Globus pallidus (tissue), 1 donor: Measurements from ENCODE around the gene MED29.

Experiments used
- DNase-seq: peaks from one replicate; pipeline ENCODE4 v3.0.0-alpha.2; 2015; ENCODE audit warnings: low spot score

MED29 gene

DNA sequence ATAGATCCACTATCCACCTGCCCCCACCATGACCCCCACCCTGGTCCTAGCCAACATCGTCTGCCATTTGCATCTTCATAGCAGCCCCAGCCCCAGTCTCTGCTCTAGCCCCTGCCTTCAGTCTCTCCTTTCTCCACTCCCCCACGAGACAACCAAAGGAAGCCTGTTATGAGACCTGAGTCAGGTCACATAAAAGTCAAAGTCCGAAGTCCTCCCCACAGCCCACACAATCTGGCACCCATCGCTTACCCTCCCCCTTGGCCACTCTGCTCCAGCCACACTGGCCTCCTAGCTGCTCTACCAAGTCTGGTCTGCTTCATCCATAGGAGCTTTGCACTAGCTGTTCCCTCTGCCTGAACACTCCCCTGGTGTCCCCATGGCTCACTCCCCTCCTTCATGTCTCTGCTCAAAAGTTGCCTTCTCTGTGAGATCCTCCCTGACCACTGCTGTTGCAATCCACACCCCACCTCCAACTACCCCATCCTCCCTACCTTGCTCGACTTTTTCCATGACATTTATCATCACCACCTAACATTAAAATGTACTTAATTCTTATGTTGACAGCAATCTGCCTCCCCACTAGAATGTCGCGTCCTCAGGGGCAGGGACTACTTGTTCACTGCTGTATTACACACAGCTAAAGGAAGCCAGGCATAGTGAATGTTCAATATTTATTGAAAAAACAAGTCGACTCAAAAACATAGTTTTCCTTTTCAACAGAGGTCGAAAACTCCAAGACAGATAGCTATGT lies 20.1 kb downstream of the MED29 start:
- DNase-seq, result no peak

DNA sequence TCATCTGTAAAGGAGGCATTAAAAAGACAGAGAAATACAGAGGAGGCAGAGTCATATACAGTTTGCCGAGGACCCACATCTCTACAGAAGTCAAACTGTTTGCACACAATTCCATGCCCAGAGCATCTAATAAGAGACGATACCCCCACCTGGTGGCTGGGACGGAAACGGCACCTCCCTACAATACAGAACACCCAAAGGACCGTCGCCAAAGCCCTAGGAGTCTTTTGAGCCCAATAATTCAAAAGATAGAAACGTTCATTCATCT lies 20.6 kb downstream of the MED29 start:
- DNase-seq, result peak; percentile 88

DNA sequence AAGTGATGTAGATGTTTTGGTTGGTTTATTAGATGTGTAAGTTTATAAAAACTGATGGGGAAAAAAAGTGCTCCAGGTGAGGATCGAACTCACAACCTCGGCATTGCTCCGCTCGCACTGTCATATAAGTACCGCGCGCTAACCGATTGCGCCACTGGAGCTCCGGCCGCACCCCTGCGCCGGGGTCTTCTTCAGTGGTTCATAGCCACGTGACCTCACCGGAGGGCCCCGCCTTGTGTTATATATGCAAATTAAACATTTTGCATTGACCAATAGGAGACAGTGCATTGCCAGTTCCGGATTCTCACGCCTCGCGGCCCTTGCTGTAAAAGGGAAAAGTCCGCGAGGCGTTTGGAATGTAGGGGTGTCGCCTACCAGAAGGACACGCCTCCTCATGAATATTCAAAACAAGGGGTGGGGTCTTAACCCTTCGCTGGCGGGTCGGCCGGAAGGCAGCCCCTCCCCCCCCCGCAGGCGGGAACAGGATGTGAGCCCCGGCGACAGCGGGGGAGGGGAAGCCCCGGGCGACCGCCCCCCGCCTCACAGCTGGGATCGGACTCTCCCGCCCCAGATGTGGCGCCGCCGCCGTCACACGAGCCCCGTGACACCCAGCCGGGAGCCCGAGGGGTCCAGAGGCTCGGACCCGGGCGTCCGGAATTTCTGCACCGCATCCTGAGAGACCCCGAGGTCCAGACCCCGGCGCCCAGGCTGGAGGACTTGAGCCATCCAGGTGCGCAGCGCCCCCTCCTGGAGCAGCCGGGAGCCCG lies 21.1 kb downstream of the MED29 start, which contains the start of gene PLEKHG2:
Gene PLEKHG2, plus strand, starts transcription at position 570 of the 767 bp plus-strand sequence. CDS start 1,418 bp downstream, outside the sequence.
- DNase-seq, result peak; percentile 96

DNA sequence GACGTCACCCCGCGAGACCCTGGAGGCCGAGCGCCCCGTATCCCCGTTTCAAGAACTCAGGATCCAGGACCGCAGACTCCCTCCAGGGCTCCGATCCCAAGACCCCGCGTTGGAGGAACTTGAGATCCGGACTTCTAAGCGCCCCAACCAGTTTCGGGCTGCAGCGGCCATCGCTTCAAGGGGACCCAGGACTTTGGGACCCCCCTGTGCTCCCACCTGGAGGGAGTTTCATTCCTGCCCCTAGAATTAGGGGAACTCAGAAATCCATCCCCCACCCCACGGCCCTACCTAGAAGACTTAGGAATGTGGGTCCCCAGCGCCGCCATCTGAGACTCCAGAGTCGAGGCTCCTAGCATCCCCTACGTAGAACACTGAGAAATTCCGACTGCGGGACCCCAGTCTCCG lies 21.7 kb downstream of the MED29 start:
- no peak for DNase-seq

DNA sequence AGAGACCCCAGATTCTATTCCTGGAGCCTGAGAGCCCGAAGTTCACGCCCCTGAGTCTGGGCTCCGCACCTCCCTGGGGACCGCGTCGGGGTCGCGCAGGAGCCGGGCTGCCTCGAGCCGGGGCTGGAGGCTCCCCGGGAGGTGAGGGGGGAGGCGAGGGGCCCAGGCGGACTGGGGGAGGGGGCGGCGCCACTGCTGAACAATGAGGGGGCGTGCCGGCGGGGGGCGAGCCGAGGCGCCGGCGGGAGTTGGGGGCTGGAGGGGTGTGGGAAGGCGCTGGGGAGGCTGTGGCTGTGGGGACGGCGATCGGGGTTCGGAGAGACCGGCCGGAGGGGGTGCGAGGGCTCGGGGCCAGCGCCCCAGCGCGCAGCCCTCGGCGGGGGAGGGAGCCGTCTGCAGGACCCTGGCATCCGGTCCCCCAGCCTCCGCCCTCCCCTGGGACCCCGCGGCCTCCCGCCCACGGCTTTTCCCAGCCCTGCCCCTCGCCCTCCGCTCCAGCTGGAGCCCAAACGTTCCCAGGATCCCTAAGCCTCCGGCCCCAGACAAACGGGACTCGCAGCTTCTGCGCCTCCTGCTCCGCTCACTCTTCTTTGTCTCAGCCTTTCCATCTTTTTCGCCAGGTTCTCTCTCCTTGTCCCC lies 22.2 kb downstream of the MED29 start:
- DNase-seq, result no peak

DNA sequence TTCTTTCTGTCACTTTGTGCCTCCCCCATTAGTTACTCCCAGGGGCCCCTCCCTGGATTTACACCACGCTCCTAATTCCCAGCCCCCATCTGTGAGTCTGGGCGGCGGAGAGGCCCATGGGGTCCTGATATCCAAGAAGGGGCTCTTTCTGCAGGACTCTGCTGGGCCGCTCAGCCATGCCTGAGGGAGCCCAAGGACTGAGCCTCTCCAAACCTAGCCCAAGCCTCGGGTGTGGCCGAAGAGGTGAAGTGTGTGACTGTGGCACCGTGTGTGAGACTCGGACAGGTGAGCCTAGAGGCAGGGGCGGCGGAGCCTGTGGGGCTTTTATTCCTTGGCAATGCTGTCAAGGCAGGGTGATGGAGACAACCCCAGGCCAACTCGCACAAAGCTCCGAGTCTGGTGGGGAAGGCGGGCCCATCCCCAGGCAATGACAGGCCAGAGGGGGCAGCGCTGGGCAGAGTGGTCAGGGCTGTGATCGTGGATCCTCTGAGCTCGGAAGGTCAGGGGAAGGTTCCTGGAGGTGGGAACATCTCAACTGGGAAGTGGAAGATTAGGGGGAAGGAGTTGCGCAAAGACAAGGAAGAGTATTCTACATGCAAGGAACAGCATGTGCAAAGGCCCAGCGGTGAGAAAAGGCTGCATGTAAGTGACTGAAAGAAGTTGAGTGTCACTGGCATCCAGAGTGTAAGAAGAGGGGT lies 22.9 kb downstream of the MED29 start:
- DNase-seq, result no peak

DNA sequence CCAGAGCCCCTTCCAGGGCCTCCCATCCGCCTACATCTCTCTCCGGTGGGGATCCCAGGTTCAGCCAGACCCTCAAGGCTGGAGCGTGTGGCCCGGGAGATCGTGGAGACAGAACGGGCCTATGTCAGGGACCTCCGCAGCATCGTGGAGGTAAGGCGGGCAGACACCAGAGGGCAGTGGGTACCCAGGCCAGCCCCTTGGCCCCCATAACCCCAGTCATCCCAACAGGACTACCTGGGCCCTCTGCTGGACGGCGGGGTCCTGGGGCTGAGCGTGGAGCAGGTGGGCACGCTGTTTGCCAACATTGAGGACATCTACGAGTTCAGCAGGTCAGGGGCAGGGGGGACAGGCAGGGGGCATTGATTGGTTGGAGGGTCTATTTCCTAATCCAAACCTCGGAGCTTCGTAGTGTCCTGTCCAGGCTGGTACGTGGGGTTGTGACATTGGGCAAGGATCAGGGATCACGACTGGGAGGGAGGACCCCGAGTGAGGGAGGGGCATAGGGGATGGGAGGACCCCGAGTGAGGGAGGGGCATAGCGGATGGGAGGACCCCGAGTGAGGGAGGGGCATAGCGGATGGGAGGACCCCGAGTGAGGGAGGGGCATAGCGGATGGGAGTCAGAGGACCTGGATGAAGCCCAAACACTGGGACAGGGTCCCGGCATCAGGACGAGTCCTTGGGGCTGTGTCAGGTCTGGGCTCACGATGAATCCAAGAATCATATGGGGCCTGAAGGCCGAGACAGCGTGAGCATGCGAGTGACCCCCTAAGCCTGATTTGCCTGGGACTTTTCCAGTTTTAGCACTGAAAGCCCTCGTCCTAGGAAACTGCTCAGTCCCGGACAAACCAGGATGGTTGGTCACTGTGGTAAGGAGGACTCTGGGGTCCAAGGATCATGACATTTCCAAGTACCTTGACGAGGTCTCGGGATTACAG lies 24.2 kb downstream of the MED29 start:
- DNase-seq, result no peak

DNA sequence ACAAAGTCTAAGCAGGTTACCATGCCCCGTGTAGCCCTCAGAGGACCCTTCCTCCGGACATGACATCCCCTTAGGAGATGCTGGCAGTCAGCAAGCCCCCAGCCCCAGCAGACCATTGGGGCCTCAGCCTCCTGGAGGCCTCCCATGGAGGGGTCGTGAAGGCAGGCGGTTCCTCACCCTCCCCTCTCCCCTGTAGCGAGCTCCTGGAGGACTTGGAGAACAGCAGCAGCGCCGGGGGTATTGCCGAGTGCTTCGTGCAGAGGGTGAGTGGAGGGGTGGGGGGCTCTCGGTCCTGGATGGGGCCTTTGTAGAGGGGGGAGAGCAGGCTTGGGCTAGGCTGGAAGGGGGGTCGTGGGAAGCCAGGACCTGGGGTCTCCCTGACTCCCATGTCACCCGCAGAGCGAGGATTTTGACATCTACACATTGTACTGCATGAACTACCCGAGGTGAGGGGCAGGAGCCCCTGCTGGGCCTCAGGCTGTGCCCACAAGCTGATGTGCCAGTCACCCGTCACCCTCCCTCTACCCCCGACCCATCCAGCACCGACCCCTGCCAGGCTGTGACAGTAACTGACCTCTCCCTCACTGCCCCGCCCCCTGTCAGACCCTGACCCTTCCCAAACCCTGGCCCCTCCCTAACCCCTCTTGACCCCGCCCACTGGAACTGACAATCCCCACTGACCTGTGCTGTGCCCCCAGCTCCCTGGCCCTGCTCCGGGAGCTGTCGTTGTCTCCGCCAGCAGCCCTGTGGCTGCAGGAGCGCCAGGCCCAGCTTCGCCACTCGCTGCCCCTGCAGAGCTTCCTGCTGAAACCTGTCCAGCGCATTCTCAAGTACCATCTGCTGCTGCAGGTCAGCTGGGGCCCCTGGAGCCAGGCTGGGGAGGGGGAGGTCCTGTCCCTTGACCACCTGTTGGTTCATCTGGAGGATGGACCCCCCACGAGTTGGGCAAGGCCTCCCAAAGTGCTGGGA lies 25.3 kb downstream of the MED29 start:
- DNase-seq, result no peak

DNA sequence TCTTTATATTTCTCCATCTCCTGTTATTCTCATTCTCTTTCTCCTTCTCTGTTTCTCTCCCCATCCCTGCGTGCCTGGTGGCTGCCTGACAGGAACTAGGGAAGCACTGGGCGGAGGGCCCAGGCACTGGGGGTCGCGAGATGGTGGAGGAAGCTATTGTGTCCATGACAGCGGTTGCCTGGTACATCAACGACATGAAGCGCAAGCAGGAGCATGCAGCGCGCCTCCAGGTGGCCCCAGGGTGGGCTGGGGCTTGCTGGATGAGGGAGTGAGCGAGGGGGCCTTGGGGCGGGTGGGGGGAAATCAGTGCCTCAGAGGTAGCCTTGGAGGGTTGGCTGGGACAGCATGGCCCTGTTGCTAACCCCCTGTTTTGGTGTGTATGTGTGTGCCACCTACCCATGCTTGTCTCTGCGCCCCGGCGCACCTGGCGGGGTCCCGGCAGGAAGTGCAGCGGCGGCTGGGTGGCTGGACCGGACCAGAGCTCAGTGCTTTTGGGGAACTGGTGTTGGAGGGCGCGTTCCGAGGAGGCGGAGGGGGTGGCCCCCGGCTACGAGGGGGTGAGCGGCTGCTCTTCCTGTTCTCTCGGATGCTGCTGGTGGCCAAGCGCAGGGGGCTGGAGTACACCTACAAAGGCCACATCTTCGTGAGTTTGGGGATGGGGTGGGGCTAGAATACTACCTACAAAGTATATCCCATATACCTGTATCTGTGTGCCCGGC lies 26.4 kb downstream of the MED29 start:
- DNase-seq, result no peak

DNA sequence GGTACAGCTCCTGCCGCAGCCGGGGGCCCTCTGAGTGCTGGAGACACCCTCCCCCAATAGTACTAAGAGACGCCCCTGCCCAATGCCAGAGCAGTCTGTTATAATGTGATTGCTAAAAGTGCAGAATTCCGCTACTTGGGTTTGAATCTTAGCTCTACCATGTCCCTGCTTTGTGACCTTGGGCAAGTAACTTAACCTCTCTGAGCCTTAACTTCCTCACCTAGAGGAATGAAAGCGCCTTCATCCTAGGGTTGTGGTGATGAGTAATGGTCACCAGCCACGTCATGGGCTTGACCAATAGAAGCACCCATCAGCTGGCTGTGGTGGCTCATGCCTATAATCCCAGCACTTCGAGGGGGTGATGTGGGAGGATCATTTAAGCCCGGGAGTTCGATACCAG lies 27.8 kb downstream of the MED29 start:
- no peak for DNase-seq

DNA sequence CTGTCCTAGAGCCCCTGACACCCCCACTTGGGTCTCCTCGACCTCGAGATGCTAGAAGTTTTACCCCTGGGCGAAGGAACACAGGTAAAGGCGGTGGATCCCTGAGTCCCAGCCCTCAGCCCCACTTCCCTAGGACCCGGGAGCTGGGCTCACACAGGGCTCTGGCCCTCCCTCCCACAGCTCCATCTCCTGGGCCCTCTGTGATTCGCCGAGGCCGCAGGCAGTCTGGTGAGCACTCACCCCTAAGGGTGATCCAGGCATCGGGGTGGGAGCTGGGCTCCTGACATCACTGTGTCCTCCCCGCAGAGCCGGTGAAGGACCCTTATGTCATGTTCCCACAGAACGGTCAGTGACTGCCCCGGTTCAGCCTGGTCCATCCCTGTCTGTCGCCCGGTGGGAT lies 29.6 kb downstream of the MED29 start:
- no peak for DNase-seq

DNA sequence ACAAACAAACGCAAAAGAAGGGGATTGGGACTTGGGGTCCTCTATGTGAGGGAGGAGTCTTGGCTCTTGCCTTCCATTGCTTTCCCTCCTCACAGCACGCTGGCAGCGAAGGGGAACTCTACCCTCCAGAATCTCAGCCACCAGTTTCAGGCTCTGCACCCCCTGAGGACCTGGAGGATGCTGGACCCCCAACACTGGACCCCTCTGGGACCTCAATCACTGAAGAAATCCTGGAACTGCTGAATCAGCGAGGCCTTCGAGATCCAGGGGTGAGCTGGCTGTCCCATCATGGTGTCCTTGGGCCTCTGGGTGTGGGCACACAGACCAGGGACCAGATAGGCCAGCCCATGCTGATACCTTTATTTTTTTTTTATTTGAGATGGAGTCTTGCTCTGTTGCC lies 30.8 kb downstream of the MED29 start:
- DNase-seq, result no peak

DNA sequence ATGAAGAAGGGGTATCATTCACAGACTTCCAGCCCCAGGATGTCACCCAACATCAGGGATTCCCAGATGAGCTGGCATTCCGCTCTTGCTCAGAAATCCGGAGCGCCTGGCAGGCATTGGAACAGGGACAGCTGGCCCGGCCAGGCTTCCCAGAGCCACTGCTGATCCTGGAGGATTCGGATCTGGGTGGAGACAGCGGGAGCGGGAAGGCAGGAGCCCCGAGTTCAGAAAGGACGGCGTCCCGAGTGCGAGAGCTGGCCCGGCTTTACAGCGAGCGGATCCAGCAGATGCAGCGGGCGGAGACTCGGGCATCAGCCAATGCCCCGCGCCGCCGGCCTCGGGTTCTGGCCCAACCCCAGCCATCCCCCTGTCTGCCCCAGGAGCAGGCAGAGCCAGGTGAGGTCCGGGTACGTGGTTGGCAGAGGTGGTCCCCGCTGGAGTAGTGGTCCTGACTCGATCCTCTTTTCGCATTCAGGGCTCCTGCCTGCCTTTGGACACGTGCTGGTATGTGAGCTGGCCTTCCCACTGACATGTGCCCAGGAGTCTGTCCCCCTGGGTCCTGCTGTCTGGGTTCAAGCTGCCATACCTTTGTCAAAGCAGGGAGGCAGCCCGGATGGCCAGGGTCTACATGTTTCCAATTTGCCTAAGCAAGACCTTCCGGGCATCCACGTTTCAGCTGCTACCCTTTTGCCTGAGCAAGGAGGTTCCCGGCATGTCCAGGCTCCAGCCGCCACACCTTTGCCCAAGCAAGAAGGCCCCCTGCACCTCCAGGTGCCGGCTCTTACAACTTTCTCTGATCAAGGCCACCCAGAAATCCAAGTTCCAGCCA lies 32.3 kb downstream of the MED29 start:
- DNase-seq, result no peak

DNA sequence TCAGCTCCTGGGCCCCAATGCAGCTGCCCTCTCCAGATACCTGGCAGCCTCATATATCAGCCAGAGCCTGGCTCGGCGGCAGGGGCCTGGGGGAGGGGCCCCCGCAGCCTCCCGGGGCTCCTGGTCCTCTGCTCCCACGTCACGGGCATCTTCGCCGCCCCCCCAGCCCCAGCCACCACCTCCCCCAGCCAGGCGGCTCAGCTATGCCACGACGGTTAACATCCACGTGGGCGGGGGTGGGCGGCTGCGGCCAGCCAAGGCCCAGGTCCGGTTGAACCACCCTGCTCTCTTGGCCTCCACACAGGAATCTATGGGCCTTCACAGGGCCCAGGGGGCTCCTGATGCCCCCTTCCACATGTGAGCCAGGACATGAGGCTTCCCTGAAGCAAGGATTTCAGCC lies 33.8 kb downstream of the MED29 start:
- no peak for DNase-seq

DNA sequence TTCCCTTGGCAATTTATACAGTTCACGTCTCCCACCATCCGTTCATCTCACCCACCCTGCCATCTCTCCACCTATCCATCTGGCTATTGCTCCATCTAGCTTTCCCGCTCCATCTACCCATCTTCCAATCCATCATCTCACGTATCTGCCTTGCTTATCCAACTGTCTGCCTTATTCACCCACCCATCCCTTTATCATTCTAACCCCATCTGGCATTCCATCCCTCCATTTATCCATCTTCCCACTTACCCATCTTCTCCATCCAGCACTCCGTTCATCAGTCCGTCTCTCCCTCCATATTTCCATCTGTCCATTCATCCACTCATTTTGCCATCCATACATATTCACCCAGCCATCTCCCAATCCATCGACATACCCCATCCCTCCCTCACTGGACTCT lies 34.6 kb downstream of the MED29 start:
- no peak for DNase-seq

DNA sequence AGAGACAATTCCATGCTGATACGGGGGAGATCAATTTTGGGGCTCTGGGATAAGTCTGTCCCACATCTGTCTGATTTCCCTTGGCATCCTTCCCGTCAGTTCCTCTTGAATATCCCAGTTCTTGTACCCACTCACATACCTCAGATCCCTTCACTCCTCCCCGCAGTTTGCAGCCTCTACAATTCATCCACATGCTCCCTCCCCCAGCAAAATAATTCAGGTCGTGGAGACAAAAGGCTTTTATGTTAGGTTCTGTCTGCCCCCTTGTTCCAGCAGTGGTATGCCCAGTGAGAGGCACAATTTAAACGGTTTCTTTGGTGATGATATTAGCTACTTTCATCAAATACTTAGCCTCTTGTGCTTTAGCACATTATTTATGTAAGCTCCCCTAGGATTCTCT lies 35.0 kb downstream of the MED29 start:
- DNase-seq, result no peak

DNA sequence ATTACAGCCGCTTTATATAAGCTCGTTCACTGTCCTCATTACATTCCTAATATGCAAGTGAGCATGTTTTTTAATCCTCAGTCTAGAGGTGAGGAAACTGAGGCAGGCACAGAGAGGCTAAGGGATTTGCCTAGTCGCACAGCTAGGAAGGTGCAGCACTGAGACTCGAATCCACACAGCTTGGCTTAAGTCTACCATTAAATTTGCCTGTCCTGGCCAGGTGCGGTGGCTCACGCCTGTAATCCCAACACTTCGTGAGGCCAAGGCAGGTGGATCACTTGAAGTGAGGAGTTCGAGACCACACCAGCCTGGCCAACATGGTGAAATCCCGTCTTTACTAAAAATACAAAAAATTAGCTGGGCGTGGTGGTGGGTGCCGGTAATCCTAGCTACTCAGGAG lies 36.5 kb downstream of the MED29 start:
- no peak for DNase-seq

DNA sequence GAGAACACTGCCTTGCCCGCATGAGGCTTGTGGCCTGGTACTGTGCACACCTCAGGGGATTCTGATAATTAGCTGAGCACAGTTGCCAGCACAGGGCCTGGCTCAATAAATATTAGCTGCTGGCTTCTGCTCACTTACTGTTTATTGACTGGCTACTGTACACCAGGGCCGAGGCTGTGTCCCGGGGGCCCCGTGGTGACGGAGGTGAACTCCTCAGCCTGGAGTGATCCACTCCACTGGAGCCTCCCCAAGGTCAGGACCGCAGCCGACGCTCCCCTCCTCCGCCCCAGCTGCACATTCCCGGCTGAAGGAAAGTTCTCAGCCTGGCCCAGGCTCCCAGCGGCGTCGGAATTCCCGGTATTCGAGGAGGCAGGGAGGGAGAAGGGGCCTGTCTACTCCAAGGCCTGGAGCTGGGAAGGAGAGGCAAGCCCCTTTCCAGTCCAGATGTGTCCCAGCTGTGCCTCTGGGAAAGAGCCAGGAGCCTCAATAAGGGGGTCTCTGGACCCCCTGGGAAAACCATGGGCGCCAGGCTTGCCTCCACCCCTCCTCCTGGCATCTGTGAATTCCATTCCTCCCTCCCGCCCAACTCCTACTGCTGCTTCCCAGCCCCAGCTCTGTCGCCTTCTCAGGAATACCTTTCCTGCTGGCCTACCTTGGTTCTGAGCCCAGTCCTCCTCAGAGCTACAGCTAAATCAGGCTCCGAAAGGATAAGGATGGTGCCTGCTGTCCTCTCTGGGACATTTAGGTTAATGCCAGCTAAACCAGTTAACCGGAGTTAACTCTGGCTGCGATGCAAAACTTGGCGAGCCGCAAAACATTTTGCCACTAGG lies 37.3 kb downstream of the MED29 start:
- DNase-seq, result no peak
